Keratinocyte (primary cell): ENCODE results near the gene GARRE1. TPM values are rescaled to one million over a fixed set of nuclear protein-coding genes. Genes with fewer than 3 reads are reported as not detected.

Source experiments
- DNase-seq: peaks from one replicate; pipeline ENCODE4 v3.0.0-alpha.2; 2011; ENCODE audit warnings: low read depth, missing footprints, low spot score
- FAIRE-seq: peaks from 2 replicates; lab custom pipeline; 2011; peaks lifted over from hg19 to GRCh38; lab: Jason Lieb, UNC
- H2AFZ ChIP-seq: 2 replicates; pipeline ENCODE4 v1.6.0; 2012; ENCODE audit warnings: low read length, control low read depth, inconsistent platforms; ENCODE audit not compliant: control insufficient read depth
- H3K27ac ChIP-seq: 2 replicates; pipeline ENCODE4 v1.5.1; 2011; ENCODE audit warnings: low read length; ENCODE audit not compliant: control insufficient read depth, insufficient read depth
- H3K27me3 ChIP-seq: 3 replicates; pipeline ENCODE4 v1.6.0; 2011; ENCODE audit warnings: low read length; ENCODE audit not compliant: control insufficient read depth, insufficient read depth; ENCODE audit errors: extremely low read depth
- H3K36me3 ChIP-seq, 2 experiments: 2 replicates in 1 of 2; 3 replicates in 1 of 2; pipeline ENCODE4 v1.5.1; 2011; ENCODE audit warnings: low read length in 2 of 2, mild to moderate bottlenecking in 1 of 2; ENCODE audit not compliant: control insufficient read depth in 2 of 2, insufficient read depth in 2 of 2; ENCODE audit errors: extremely low read depth in 1 of 2
- H3K4me1 ChIP-seq: 3 replicates; pipeline ENCODE4 v1.5.1; 2011; ENCODE audit warnings: low read length; ENCODE audit not compliant: control insufficient read depth, insufficient read depth; ENCODE audit errors: extremely low read depth
- H3K4me2 ChIP-seq: 3 replicates; pipeline ENCODE4 v1.6.0; 2011; ENCODE audit warnings: low read depth, low read length; ENCODE audit not compliant: control insufficient read depth, insufficient read depth; ENCODE audit errors: extremely low read depth
- H3K4me3 ChIP-seq, 3 experiments: fragments of 200-600 bp in 1 of 3; sonication (generic) in 1 of 3; 2 replicates in 2 of 3; 3 replicates in 1 of 3; pipeline ENCODE4 v1.5.1; 2011 to 2016; ENCODE audit warnings: low read length in 3 of 3, mild to moderate bottlenecking in 3 of 3, control low read depth in 2 of 3, inconsistent platforms in 1 of 3, low read depth in 1 of 3, mixed read lengths in 1 of 3, mixed run types in 1 of 3, moderate library complexity in 1 of 3; ENCODE audit not compliant: control insufficient read depth in 2 of 3, insufficient read depth in 2 of 3; ENCODE audit errors: extremely low read depth in 1 of 3
- H3K79me2 ChIP-seq: 2 replicates; pipeline ENCODE4 v1.6.0; 2012; ENCODE audit warnings: low read length; ENCODE audit not compliant: control insufficient read depth, insufficient read depth
- H3K9ac ChIP-seq: 3 replicates; pipeline ENCODE4 v1.6.0; 2011; ENCODE audit warnings: low read length; ENCODE audit not compliant: control insufficient read depth, insufficient read depth; ENCODE audit errors: extremely low read depth
- H3K9me1 ChIP-seq: 3 replicates; pipeline ENCODE4 v1.6.0; 2011; ENCODE audit warnings: low read length; ENCODE audit not compliant: control insufficient read depth, insufficient read depth; ENCODE audit errors: extremely low read depth
- H3K9me3 ChIP-seq: 2 replicates; pipeline ENCODE4 v1.5.1; 2012; ENCODE audit warnings: low read depth, low read length; ENCODE audit not compliant: control insufficient read depth
- H4K20me1 ChIP-seq: 3 replicates; pipeline ENCODE4 v1.6.0; 2011; ENCODE audit warnings: low read length; ENCODE audit not compliant: control insufficient read depth, insufficient read depth; ENCODE audit errors: extremely low read depth
- EZH2 ChIP-seq: IDR thresholded peaks from one replicate; pipeline ENCODE4 v1.6.1; 2012; ENCODE audit warnings: inconsistent platforms, mild to moderate bottlenecking, low read length, moderate library complexity
- dilution Hi-C: fragments of 300-500 bp; cut with MboI; formaldehyde crosslinking; loops from one replicate; pipeline ENCODE4 v1.7.0; 2020; ENCODE audit warnings: low sequenced_read_pairs; ENCODE audit not compliant: extremely low pct_ligation_motif_present
- polyA plus RNA-seq, 5 experiments: library from polyadenylated mRNA; depleted of rRNA in 3 of 5; stranded (reverse) in 3 of 5; stranded (forward) in 1 of 5; unstranded in 1 of 5; fragments of >200 nt; gene quantifications; 1 replicate in 1 of 5; 2 replicates in 3 of 5; 3 replicates in 1 of 5; pipeline versions ENCODE4 v1.2.1 to v1.2.3, GENCODE V29; 2011 to 2012; ENCODE audit warnings: missing spikeins in 2 of 5, low read depth in 1 of 5, low replicate concordance in 1 of 5
- TF ChIP-seq, protein P1 (sequence below), 3 experiments: IDR thresholded peaks in 1 of 3; conservative IDR thresholded peaks in 1 of 3; optimal IDR thresholded peaks in 1 of 3; 2 replicates in 2 of 3; 3 replicates in 1 of 3; pipeline versions ENCODE3 to v1.5.1; 2011; ENCODE audit warnings: low read length in 3 of 3, mild to moderate bottlenecking in 3 of 3, moderate library complexity in 2 of 3, control low read depth in 1 of 3, inconsistent platforms in 1 of 3; ENCODE audit not compliant: insufficient read depth in 2 of 3; ENCODE audit errors: extremely low read depth in 1 of 3

Gene GARRE1
- polyA plus RNA-seq, 1 donor (not counting 4 experiments of a cell fraction or from before 2014, with no cell fraction given) = 5.7 TPM

DNA sequence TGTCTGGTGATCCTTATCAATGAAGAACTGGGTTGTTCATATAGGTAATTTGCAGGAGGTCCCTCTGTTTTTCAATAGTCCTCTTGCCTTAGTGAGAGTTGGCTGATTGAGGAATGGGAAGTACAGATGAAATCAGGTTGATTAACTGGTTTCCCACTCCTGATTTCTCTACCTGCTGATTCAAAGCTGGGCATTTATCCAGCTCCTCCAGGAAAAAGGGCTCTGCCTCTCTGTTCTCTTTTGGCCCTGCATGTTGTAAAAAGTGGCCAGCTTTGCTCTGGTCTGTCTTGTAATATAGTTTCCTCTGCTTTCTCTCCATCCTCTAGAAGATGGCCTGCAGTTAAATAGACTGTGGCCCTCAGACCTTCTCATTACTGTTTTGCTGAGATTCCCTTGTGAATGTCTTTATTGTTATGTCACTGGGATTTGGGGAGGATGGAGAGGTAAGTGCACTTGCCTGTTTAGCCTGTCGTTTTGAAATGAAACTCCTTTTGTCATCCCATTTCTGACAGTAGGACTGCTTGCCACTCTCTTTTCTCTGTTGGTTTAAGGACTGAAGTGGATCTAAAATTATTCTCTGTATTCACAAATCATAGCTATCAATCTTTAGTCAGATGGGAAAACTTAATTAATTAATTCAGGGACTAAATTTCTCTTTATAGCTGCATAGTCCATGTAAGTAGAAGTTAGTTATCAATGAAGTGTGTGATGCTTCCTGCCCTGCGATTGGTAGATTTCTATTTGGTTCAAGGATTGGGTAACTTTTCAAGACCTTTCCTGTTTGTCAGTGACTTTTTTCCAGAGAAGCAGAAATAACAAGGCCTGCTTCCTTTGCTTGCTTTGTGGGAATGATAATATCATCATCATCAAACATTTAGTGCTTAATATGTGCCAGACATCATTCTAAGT is 28.5 kb downstream of the GARRE1 start:
- H3K27me3 ChIP-seq = no peaks in the 10 kb centered on the region
- H3K9ac ChIP-seq = no peak overlapping the region
- H3K4me1 ChIP-seq = peaks cover 14% of the 10 kb centered on the region
- H3K4me3 ChIP-seq = no peak overlapping the region
- no peak for DNase-seq
- H3K9me3 ChIP-seq = no peaks in the 10 kb centered on the region
- H3K36me3 ChIP-seq = no peaks in the 10 kb centered on the region
- peak overlapping the region; percentile 54 for H3K4me2 ChIP-seq
- no peak overlapping the region for H3K27ac ChIP-seq
- no peak for TF ChIP-seq EZH2
- TF ChIP-seq, protein P1, sequence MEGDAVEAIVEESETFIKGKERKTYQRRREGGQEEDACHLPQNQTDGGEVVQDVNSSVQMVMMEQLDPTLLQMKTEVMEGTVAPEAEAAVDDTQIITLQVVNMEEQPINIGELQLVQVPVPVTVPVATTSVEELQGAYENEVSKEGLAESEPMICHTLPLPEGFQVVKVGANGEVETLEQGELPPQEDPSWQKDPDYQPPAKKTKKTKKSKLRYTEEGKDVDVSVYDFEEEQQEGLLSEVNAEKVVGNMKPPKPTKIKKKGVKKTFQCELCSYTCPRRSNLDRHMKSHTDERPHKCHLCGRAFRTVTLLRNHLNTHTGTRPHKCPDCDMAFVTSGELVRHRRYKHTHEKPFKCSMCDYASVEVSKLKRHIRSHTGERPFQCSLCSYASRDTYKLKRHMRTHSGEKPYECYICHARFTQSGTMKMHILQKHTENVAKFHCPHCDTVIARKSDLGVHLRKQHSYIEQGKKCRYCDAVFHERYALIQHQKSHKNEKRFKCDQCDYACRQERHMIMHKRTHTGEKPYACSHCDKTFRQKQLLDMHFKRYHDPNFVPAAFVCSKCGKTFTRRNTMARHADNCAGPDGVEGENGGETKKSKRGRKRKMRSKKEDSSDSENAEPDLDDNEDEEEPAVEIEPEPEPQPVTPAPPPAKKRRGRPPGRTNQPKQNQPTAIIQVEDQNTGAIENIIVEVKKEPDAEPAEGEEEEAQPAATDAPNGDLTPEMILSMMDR (optimal IDR thresholded peaks at IDR 0.05 in 1 of 3, IDR thresholded peaks at IDR 0.05 in 1 of 3, conservative IDR thresholded peaks at IDR 0.05 in 1 of 3; ENCODE audit: extremely low read depth in 1 of 3, insufficient read depth in 2 of 3, low read length in 3 of 3) = no peak
- dilution Hi-C loops = no loop called here
- H3K9me1 ChIP-seq = no peaks in the 10 kb centered on the region
- no peaks in the 10 kb centered on the region for H4K20me1 ChIP-seq
- H3K79me2 ChIP-seq = peaks cover 5% of the 10 kb centered on the region
- H2AFZ ChIP-seq = no peak overlapping the region
- peak; percentile 83 for FAIRE-seq

DNA sequence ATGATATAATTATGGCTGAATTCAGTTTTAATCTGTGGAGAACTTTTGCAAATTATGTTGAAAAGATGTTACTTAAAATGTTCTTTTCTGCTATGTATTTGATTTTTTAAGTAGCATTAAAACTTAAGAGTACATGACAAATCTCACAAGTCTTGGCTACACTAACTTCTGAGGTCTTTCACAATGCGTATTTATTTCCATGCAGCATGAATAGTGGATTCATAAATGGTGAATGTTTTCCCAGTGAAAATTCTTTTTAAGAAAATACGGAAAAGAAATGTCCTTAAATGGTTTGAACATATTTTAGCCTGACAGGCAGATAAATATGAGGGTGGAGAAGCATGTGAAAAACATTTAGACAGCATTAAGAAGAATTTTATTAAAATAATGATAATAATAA is 30.2 kb downstream of the GARRE1 start:
- peaks cover 5% of the 10 kb centered on the region for H3K79me2 ChIP-seq
- no peak overlapping the region for H3K4me3 ChIP-seq
- no peak for DNase-seq
- no peaks in the 10 kb centered on the region for H4K20me1 ChIP-seq
- no peaks in the 10 kb centered on the region for H3K36me3 ChIP-seq
- dilution Hi-C loops = no loop called here
- H3K9me1 ChIP-seq = no peaks in the 10 kb centered on the region
- peaks cover 14% of the 10 kb centered on the region for H3K4me1 ChIP-seq
- H3K4me2 ChIP-seq = no peak overlapping the region
- no peaks in the 10 kb centered on the region for H3K9me3 ChIP-seq
- no peak overlapping the region for H3K9ac ChIP-seq
- H3K27ac ChIP-seq = no peak overlapping the region
- TF ChIP-seq, protein P1 (optimal IDR thresholded peaks at IDR 0.05 in 1 of 3, IDR thresholded peaks at IDR 0.05 in 1 of 3, conservative IDR thresholded peaks at IDR 0.05 in 1 of 3; ENCODE audit: extremely low read depth in 1 of 3, insufficient read depth in 2 of 3, low read length in 3 of 3) = no peak
- H2AFZ ChIP-seq = no peak overlapping the region
- no peaks in the 10 kb centered on the region for H3K27me3 ChIP-seq
- FAIRE-seq = no peak
